GM12872 (cell line): ENCODE data around the gene VAPB.

Source experiments
- TF ChIP-seq, protein P1 (sequence below): IDR thresholded peaks from 3 replicates; pipeline ENCODE4 v1.5.1; 2011; ENCODE audit warnings: low read depth, mild to moderate bottlenecking, low read length, moderate library complexity; ENCODE audit not compliant: insufficient read depth

Gene VAPB, protein sequence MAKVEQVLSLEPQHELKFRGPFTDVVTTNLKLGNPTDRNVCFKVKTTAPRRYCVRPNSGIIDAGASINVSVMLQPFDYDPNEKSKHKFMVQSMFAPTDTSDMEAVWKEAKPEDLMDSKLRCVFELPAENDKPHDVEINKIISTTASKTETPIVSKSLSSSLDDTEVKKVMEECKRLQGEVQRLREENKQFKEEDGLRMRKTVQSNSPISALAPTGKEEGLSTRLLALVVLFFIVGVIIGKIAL

DNA sequence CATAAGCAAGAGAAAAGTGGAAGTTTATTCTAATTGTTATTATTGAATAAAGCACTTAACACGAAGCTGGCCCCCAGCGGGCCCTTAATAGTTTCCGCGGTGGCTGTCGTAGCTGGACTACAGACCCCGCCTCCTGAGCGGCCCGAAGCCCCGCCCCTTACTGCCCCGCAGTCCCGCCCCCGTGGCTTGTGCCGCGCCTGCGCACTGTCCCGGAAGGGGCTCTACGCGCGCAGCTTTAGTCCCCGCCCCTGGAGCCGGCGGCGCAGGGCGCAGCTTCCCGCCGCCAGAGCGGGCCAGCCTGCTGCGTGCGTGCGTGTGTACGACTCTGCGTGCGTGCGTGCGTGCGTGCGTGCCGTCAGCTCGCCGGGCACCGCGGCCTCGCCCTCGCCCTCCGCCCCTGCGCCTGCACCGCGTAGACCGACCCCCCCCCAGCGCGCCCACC, at the start of gene VAPB:
Gene VAPB, plus strand, starts transcription at position 348 of the 442 bp plus-strand sequence. CDS start 231 bp downstream, outside the sequence.
- TF ChIP-seq, protein P1, sequence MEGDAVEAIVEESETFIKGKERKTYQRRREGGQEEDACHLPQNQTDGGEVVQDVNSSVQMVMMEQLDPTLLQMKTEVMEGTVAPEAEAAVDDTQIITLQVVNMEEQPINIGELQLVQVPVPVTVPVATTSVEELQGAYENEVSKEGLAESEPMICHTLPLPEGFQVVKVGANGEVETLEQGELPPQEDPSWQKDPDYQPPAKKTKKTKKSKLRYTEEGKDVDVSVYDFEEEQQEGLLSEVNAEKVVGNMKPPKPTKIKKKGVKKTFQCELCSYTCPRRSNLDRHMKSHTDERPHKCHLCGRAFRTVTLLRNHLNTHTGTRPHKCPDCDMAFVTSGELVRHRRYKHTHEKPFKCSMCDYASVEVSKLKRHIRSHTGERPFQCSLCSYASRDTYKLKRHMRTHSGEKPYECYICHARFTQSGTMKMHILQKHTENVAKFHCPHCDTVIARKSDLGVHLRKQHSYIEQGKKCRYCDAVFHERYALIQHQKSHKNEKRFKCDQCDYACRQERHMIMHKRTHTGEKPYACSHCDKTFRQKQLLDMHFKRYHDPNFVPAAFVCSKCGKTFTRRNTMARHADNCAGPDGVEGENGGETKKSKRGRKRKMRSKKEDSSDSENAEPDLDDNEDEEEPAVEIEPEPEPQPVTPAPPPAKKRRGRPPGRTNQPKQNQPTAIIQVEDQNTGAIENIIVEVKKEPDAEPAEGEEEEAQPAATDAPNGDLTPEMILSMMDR = no peak

DNA sequence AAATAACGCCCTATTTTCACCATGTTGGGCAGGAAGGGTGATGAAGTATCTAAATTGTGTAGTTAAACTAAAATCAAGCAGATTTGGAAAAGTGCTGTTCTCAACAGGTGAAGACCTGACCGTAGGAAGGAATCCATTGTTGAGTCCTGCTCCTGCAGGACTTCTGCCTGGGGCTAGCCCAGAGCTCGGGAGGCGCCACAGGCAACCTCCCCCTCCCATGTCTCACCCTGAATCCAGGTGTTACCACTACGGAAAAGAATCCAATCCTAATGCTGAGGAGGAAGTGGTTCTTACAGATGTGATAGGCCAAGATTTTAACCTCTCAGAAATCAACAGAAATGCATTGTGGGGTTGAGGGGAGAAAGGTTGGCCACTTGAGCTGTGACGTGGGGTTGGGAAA, 49.3 kb upstream of the VAPB start:
- TF ChIP-seq, protein P1 = no peak

DNA sequence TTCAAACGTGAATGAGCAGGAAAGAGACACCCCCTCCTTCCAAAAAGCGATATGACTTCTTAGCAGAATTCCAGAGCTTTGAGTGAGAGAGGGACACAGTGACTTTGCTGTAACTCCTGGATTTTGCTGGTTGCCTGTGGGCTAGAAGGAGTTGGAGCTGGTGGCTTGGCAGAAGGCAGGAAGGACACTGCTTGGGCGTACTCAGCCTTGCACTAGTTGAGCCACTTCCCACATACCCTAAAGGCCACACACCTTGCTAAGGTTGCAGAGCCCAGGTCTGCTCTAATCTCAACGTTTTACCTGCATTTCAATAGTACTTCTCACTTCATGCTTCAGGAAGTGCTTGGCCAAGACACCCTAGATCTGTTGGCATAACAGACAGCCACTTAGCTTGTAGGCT, 48.9 kb upstream of the VAPB start:
- TF ChIP-seq, protein P1 = no peak

DNA sequence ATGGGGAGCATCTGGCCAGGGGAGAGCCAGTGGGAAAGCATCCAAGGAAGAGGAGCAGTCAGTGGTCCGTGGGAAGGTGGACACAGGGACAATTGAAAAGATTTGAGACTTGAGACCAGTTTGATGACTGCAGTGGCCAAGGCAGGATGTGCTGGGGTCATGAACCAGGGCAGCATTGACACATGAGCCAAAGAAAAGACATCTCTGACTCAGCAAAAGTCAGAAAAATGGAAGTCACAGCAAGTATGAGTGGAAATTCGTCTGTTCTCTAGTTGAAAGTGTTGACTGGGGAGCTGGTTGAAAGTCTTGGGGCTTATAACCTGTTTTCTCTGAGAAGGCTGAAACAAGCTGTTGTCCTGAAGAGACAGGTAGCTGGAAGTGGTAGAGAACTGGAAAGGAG, 48.2 kb upstream of the VAPB start:
- TF ChIP-seq, protein P1 = no peak

DNA sequence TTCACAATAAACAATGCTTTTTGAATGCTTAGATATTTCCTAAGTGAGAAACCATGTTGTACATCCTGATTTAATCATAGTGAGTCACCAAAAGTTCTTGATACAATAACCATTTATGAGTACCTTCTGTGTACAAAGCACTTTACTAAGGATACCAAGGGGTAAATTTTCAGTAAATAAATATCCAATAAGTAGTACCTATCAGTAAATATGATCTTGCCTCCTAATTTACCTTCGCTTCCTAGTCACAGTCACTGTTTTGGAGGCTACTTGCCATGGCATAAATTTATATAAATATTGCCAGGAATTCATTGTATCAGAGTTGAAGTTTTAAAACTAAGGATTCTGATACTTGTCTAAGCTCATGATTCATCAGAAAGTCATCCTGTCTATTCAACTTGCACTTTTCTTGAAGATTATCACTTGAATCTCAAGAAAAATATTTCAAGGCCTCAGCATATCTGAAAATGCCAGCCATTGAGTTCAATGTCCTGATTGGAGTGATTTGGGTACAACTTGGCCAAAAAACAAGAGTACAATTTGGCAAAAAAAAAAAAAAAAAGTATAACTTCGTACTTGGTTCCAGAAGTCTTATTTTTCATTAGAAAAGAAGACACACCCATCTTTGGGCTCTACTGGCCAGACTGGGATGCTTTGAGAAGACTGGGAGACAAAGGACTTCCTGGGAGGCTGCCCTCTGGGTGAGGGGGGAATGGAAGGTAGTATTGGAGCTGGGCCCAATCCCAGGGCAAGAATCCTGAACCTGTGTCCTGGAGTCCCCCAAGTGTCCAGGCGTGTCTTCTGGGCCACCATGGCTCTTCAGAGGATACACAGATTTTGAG, 46.7 kb upstream of the VAPB start:
- TF ChIP-seq, protein P1 = no peak

DNA sequence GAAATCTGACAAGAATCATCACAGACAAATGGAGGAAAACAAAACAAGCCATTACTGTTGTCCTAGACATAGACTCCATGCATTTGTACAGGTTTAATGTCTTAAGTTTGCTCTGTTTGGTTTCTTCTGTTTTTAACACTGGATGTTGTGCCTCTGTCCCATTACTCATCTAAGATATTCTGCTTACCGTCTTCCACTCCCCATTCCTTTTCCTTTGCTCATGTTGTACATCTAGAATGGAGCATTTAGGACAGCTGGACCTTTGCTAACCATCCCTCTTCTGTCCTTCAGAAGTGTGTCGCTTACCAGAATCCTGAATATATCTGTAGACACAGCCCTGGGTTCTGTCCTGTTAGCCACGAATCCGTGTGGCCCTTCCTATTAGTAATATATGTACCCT, 44.3 kb upstream of the VAPB start:
- TF ChIP-seq, protein P1 = no peak

DNA sequence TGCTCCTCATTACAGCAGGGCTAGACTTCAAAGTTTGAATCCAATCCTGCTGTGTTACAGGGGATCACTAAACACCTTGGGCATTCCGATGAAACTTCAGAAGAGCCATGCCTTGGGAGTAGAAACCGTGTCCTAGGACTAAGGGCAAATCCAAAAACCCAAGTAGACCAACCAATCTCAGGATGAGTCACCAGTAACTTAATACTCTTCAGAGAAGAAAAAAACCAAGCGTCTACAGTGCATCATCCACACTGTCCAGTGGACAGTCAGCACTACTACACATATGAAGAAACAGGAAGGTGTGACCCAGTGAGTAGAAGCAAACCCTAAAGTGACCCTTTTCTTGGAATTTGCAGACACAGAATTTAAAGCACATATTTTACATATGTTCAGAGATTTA, 39.5 kb upstream of the VAPB start:
- TF ChIP-seq, protein P1 = no peak
